ENCODE measurements around the gene ART5.
"Not testable (repeated sequence)": the region's sequence is repeated elsewhere in the genome, so short reads cannot be mapped to it uniquely, and the experiment has no call there.

The ART5 gene

DNA sequence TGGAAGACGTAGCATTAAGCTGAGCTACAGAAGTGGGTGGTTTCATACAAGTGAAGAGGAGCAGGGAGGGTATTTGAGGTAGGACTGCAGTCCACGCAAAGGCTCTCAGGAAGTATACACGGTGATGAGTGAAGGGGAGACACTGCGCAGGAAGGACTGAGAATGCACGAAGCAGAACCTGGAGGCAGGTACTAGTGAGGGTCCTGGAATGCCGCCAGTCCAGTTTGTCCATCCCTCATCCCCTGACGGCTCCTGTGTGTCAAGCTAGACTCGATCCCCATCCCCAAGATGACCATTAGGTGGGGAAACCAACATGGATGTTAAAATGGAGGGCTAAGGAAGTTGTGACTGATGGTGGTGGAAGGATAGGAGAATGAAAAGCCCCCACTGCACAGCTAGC is 23.8 kb downstream of the ART5 start:
- no peak for DNase-seq (ENCODE audit: low spot score)

DNA sequence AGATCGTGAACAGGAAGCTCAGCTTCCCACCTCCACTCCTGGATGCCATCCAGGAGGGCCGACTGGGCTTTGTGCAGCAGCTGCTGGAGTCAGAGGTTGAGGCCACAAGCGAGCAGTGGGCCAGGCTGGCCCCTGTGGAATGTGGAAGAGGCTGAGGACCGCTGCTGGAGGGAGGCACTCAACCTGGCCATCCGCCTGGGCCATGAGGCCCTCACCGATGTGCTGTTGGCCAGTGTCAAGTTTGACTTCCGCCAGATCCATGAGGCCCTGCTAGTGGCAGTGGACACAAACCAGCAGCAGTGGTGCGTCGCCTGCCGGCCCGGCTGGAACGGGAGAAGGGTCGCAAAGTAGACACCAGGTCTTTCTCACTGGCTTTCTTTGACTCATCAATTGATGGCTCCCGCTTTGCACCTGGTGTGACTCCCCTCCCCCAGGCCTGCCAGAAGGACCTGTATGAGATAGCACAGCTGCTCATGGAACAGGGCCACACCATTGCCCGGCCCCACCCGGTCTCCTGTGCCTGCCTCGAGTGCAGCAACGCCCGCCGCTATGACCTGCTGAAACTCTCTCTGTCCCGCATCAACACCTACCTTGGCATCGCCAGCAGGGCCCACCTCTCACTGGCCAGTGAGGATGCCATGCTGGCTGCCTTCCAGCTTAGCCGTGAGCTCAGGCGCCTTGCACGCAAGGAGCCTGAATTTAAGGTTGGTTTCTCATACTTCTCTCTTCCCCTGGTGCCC is 24.9 kb downstream of the ART5 start:
- no peak for DNase-seq (ENCODE audit: low spot score)

DNA sequence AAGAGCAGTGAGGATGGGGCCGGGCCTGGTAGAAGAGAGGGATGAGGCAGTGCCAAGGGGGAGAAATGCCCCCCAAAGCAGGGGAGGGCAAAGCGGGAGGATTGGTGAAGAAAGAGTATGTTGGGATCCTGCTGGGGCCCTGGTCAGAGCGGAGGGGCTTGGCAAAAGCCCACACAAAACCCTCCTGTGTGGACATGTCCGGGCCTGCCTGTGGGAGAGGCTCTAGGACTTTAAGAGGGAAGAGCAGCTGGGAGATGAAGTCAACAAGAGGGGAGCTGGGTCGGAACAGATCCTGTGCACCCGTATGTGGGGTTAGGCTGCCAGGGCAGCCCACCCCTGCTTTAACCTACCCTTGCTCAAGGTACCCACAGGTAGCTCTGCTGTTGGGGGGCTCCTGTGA is 25.8 kb downstream of the ART5 start:
- no peak for DNase-seq (ENCODE audit: low spot score)

DNA sequence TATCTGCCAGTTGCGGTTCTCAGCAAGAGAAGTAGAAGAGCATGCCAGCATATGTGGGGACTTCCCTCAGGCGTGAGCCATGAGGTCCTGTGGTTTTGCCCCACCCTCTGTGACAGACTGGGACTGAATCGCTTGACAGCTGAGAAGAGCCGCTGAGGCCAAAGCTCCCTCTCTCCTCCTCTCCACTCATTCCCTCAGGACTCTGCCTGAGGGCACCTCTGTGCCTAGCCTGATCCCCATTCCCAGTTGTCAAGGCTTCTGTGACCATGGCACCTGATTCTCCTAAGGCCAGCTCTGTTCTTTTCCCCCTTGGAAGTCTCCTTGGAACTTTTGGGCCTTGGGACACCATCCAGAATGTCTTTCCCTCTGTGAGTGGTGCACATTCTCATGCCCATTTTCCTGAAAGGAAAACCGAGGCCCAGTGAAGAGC is 27.0 kb downstream of the ART5 start:
- DNase-seq (ENCODE audit: low spot score) = peak; percentile 47

DNA sequence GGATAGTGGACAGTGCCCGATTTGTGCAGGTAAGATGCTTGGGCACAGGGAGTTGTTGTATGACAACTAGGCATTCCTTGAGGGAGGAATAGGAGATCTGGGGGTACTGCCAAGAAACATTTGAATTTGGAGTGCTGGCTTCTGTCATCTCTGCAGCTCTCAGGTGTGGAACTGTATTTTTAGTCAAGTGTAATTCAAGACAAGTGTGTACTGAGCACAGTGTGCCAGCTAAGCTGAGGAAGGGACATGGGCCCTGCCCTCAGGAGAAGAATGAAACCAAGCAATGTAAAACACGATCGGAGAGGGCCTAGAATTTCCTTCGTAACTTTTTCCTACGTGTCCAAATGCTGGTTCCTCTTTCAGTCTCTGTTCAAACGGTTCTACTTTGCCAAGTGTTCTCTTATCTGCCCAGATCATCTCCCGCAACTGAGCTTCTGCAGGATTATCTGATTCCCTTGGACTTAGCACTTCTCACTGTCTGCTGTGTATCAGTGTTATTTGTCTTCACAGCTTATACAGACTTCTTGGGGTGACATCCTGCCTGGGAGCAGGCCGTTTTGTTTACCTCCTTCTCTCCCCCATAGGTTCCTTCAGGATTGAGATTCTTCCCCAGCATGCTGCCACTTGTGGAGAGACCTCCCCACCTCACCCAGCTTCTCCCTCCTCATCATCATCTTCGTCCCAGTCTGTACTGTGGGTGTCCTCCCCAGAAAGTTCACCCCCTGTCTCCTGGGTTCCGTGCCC is 27.6 kb downstream of the ART5 start:
- no peak for DNase-seq (ENCODE audit: low spot score)

DNA sequence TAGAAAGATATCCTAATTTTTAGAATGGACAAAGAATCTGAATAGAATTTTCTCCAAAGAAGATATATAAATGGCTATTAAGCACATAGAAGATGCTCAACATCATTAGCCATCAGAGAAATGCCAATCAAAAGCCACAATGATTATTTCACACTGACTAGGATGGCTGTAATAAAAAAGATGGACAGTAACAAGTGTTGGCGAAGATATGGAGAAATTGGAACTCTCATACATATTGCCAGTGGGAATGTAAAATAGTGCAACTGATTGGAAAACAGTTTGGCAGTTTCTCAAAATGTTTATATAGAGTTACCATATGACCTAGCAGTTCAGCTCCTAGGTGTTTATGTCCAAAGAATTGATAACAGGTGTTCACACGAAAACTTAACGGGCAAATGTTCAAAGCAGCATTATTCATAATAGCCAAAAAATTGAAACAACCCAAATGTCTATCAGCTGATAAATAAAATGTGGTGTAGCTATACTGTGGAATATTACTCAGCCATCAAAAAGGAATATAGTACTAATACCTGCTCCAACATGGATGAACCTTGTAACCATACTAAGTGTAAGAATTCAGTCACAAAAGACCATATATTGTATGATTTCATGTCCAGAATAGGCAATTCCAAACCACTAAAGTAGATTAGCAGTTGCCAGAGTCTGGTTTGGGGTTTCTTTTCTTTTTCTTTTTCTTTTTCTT is 29.7 kb downstream of the ART5 start:
- no peak for DNase-seq (ENCODE audit: low spot score)

DNA sequence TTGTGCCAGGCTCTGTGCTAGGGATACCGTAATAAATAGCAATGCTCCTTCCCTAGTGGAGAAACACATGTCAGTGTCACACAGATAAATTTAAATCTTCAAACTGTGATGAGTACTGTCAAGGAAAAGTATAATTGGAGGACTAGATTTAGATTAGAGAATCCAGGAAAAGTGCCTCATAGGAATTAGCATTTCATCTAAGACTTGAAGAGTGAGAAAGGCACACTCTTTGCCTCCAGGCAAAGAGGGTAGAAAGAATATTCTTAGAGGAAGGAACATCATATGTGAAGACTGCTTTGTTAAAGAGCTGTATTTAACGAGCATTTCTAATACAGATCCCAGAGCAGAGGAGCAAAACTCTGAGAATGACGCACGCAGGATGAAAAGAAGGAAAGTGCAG is 30.9 kb downstream of the ART5 start:
- no peak for DNase-seq (ENCODE audit: low spot score)

DNA sequence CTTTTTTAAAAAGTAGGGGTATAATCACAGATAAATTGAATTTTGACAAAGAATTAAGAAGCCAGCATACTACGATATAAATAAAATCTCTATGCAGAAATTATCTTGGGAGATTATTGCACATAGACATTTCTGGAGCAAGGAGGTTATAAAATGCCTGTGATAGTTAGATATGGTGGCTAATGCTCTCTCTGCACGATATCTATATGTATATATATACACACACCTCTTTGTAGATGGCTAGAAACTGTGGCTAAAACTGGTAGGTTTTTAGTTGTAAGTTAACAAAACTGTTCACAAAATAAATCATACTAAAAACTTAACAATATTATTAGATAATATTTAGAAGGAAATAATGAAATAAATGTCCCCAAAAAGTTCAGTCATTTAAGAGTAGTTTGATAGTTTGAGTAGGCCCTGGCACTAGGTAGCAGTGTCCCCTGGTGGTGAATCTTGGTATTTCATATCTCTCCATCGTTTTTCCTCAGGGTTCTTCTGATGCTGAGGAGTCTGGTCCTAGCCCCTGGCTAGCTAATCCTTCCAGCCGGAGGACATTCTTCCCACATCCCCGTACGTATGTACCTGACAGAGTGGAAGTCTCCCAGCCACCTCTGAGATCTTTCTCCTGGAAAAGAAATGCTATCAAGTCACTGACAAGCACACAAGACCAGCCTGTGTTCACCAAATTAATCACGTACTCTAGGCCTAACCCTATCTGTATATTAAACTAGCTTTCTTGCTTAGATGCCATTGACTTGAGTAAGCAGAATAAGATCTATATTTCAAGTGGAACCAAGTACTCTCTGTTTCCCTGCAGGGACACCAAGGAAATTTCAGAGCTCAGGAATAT is 32.2 kb downstream of the ART5 start:
- DNase-seq (ENCODE audit: low spot score) = peak; percentile 56

DNA sequence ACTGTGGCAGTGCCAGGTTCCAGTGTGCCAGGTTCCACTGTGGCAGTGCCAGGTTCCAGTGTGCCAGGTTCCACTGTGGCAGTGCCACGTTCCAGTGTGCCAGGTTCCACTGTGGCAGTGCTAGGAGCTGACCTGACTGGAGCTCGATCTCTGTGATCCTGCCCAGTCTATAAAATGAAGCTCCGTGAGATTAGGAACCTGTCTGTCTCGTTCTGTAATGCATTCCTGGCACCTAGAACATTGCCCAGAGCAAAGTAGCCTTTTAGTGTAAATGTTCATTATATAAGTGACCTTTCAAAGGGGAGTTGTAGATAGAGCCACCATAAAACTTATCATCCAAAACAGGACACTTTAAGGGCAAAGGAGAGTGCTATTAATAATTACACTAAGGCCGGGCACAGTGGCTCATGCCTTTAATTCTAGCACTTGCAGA is 36.0 kb downstream of the ART5 start:
- no peak for DNase-seq (ENCODE audit: low spot score)

DNA sequence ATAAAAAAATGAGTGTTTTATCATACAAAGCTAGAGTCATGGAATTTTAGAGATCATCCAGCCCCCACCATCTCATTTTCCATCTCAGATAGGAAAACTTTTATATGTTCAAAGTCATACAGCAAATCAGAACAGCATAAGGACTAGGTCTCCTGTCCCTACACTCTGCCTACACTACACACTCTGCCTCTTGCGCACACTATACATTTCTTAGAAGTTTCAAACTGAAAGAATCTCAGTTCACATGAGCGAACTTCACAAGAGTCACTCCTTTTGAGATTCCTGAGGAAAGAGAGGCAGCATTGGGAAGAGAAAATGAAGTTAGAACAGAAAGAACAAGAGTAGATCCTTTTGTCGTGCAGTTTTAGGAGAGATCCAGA is 36.5 kb downstream of the ART5 start:
- DNase-seq (ENCODE audit: low spot score) = no peak

DNA sequence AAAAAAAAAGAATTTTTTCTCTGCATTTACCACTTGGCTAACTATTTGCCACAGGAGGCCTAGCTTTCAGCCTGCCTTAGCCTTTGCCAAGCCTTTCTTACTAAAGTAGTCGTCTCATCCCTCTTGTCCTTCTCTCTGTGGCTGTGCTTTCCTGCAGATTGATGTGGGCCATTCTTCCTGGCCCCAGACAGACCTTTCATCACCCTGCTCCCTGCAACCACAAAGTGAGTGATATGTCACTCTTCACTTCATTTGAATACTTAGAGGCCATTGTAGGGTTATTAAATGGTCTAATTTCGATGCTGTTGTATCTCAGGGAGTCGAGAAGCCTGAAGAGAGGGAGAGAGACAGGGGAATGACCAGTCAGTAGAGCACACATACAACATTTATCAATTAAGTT is 37.6 kb downstream of the ART5 start:
- DNase-seq (ENCODE audit: low spot score) = no peak

DNA sequence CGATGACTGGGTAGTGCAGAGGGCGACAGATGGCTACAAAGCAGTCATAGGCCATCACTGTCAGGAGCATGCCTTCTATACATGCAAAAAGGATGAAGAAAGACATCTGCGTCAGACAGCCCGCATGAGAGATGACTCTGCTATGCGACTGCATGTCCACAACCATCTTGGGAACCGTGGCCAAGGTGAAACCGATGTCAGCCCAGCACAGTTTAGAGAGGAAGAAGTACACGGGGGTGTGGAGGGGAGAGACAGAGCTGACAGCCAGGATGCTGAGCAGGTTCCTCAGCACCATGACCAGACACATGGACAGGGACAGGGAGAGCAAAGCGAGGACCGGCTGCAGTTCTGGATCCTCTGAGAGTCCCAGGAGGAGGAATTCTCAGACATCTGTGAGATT is 41.6 kb downstream of the ART5 start:
- DNase-seq (ENCODE audit: low spot score) = not testable (repeated sequence)

DNA sequence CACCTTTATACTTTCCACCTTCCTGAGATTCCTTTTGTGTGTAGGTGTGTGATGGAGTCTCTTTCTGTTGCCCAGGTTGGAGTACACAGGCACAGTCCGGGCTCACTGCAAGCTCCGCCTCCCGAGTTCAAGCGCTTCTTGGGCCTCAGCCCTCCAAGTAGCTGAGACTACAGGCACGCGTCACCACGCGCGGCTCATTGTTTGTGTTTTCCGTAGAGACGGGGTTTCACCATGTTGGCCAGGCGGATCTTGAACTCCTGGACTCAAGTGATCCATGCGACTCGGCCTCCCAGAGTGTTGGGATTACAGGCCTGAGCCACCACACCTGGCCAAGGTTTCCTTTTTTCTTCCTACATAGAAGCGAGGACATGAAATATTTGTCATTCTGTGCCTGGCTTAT is 44.0 kb downstream of the ART5 start:
- DNase-seq (ENCODE audit: low spot score) = not testable (repeated sequence)

DNA sequence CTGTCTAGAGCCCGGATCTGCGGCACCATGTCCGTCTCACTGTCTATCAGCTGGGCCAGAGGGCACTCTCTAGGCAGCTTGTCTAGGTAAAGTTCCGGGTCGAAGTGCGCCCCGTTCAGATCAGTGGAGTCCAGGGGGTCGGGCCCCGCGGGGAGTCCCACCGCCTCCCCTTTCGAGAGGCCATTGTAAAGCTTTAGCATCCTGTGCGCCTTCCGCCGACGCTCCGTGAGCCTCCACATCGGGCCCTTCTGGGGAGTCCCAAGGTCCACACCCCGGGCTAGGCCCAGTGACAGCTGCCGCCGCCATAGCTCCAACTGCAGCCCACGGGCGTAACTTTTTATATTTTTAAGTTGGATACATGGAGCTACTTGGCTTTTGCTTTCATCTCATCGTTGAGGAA is 50.5 kb downstream of the ART5 start:
- DNase-seq (ENCODE audit: low spot score) = not testable (repeated sequence)

DNA sequence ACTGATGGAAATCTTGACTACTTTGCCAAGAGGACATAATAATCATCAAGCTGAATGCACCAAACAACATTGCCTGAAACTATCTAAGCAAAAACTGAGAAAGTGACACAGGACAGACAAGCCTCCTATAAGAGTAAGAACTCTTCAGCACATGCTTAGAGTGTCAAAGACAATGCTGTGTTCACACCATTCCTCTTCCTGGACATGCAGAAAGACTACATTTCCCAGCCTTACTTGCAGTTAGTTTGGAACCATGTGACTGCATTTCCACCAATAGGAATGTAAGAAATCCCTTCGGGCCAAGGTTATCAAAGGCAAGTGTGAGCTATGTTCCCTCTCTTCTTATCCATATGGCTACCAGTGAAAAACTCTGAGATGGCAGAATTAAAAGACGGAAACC is 51.6 kb downstream of the ART5 start:
- not testable (repeated sequence) for DNase-seq (ENCODE audit: low spot score)

DNA sequence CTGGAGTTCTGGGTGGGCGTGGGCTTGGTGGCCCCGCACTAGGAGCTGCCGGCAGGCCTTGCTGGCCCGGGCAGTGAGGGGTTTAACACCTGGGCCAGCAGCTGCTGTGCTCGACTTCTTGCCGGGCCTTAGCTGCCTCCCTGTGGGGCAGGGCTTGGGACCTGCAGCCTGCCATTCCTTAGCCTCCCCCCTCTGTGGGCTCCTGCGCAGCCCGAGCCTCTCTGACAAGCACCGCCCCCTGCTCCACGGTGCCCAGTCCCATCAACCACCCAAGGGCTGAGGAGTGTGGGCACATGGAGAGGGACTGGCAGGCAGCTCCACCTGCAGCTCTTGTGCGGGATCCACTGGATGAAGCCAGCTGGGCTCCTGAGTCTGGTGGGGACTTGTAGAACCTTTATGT is 53.0 kb downstream of the ART5 start:
- not testable (repeated sequence) for DNase-seq (ENCODE audit: low spot score)
